IPS-20b (cell line): ENCODE results near the gene MFAP5.

Source experiments
- H3K27ac ChIP-seq: one replicate; pipeline ENCODE4 v1.5.1; 2013; ENCODE audit warnings: low read length
- H3K27me3 ChIP-seq: 2 replicates; pipeline ENCODE4 v1.6.1; 2013; ENCODE audit warnings: mild to moderate bottlenecking, low read length, inconsistent platforms; ENCODE audit not compliant: insufficient read depth
- H3K36me3 ChIP-seq: 2 replicates; pipeline ENCODE4 v1.6.1; 2013; ENCODE audit warnings: low read depth, mild to moderate bottlenecking, inconsistent platforms, low read length, moderate library complexity; ENCODE audit not compliant: insufficient read depth
- H3K4me1 ChIP-seq: 2 replicates; pipeline ENCODE4 v1.6.1; 2013; ENCODE audit warnings: mild to moderate bottlenecking, control low read depth, inconsistent platforms, low read length, moderate library complexity; ENCODE audit not compliant: insufficient read depth
- H3K4me3 ChIP-seq: 2 replicates; pipeline ENCODE4 v1.5.1; 2013; ENCODE audit warnings: mild to moderate bottlenecking, low read length, inconsistent platforms
- H3K9ac ChIP-seq: 2 replicates; pipeline ENCODE4 v1.6.1; 2013; ENCODE audit warnings: low read depth, mild to moderate bottlenecking, inconsistent platforms, low read length, moderate library complexity
- H3K9me3 ChIP-seq: 2 replicates; pipeline ENCODE4 v1.6.1; 2013; ENCODE audit warnings: mild to moderate bottlenecking, low read depth, low read length, inconsistent platforms; ENCODE audit not compliant: insufficient read depth

MFAP5 gene

DNA sequence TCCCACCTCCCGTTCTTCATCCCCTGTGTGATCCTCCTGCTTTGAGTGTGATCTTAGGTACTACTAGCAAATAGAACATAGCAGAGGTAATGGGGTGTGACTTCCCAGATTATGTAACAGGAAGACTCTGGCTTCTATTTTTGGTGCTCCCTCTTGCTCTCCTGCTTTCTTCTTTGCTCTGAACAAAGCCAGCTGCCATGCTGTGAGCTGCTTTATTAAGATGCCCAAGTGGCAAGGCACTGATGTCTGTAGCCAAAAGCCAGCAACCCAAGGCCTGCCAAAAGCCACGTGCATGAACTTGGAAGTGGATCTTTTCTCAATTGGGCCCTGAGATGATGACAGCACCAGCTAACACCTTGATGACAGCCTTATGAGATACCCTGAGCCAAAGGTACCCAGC, 5.8 kb upstream of the MFAP5 start:
- Histone ChIP-seq H3K27me3 (no peaks in the 10 kb centered on the region), H3K9ac (no peak overlapping the region), H3K9me3 (no peaks in the 10 kb centered on the region), H3K27ac (no peak overlapping the region), H3K4me3 (no peak overlapping the region), H3K36me3 (no peaks in the 10 kb centered on the region), H3K4me1 (no peaks in the 10 kb centered on the region)

DNA sequence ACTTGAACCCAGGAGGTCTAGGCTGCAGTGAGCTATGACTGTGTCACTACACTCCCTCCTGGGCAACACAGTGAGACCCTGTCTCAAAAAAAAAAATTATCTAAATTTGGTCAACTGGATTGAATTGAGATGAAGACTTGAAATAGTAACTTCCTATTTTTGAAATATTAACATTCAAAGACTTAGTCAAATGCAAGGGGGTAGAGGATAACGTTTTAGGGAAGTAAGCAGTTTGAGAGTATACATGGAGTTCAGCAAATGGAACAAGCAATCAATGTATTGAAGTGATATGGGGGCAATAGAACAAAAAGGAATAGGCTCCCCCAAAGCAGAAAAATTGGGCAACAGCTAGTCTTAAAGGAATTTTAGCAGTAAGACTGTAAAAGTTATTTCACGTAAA, 4.6 kb upstream of the MFAP5 start:
- Histone ChIP-seq H3K36me3 (no peaks in the 10 kb centered on the region), H3K4me1 (no peaks in the 10 kb centered on the region; the same call in 1 of the 2 replicates), H3K4me3 (no peak overlapping the region), H3K27me3 (no peaks in the 10 kb centered on the region), H3K9me3 (no peaks in the 10 kb centered on the region), H3K9ac (no peak overlapping the region), H3K27ac (no peak overlapping the region)

DNA sequence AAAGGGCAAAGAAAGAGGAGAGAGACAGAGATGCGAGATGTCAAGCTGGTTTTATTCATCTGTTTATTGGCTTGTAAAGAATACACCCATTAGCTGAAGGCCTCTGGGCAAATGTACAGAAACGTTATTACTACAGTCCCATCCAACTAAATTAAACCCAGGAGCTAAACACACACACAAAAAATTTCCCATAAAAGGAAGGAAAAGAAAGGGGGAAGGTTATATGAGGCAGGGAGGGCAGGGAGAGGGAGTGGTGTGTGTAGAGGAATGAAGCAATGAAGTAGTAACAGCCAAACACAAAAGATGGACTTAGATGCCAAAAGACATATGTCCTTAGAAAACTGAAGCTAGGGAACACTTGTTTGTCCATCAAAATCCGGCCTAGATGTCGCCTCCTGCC, 3.1 kb upstream of the MFAP5 start:
- Histone ChIP-seq H3K36me3 (no peaks in the 10 kb centered on the region), H3K9me3 (no peaks in the 10 kb centered on the region), H3K4me3 (no peak overlapping the region)

DNA sequence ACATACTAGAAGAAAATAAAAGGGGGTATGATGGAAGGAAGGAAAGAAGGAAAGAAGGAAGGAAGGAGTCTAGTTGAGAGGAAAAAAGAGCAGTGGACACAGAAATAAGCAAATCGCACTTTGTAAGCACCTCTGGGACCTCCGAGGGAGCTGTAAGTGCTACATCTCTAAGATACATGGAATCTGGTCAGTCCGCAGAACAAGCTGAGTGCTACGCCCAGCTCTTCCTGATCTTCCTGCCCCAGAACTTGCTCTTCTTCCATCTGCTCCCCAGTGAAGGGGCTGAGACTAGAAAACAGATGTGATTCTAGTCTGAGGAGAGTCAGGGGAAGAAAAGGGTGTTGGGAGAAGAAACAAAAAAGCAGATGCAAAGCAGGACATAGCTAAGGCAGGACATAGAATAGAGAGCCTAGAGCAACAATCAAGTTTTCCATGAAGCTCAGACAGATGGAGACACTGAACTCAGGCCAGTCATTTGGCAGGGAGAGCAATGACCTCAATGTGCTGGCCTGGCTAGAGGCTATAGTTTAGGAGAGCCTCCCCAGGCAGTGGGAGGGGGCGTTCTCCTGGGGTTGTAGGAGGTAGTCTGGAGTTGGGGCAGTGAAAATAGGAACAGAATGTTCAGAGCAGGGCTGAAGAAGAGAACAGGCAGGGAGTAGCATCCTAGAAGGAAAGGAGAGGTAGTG, 1.7 kb upstream of the MFAP5 start:
- H3K9me3 ChIP-seq = no peaks in the 10 kb centered on the region
- H3K4me1 ChIP-seq = no peaks in the 10 kb centered on the region; the same call in 1 of the 2 replicates
- H3K9ac ChIP-seq = no peak overlapping the region
- no peak overlapping the region for H3K27ac ChIP-seq
- H3K27me3 ChIP-seq = no peaks in the 10 kb centered on the region
- H3K36me3 ChIP-seq = no peaks in the 10 kb centered on the region
- H3K4me3 ChIP-seq = no peak overlapping the region

More for the DNA sequence above, 3.1 kb upstream of the MFAP5 start:
- Histone ChIP-seq H3K27ac (no peak overlapping the region), H3K4me1 (no peaks in the 10 kb centered on the region; the same call in 1 of the 2 replicates), H3K27me3 (no peaks in the 10 kb centered on the region), H3K9ac (no peak overlapping the region)

DNA sequence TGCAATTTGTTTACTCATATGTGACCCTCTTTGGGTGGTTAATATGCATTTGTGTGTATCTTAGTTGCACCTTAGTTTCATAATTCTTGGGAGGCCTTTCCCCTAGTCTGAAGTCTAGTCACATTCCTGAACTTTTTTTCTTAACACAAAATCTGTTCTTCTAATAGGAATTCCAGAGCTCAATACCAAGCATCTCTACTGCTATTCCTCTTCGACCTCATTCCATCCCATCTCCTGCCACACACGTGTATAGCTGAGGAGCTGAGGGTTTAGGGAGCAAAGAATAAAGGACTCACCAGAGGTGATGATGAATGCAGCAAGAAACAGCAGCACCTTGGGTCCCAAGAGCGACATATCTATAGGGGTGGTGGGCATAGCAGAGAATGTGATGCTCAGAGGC, 875 bp downstream of the MFAP5 start:
- H3K27ac ChIP-seq = no peak overlapping the region
- no peaks in the 10 kb centered on the region; the same call in 1 of the 2 replicates for H3K4me1 ChIP-seq
- H3K27me3 ChIP-seq = no peaks in the 10 kb centered on the region
- no peak overlapping the region for H3K9ac ChIP-seq
- no peaks in the 10 kb centered on the region for H3K9me3 ChIP-seq
- no peaks in the 10 kb centered on the region for H3K36me3 ChIP-seq
- no peak overlapping the region for H3K4me3 ChIP-seq

DNA sequence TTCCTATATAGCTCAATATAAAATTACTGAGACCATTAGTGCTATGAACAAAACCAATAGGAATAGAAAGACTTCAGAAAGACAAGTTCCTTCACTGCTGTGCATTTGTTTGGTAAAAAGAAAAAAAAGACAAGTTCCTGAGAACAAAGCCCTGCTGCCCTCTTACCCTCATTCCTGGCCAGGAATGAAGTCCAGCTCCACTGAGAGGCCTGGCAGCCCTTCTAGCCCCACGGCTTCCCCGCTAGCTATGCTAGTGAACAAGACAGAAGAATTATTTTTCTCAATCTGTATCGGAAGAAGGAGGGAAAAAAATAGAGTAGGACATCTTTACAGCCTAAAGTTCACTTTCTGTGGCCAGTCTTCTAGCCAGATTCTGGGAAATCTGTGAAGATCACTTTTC, 1.6 kb downstream of the MFAP5 start:
- Histone ChIP-seq H3K9ac (no peak overlapping the region), H3K4me3 (no peak overlapping the region), H3K9me3 (no peaks in the 10 kb centered on the region), H3K27ac (no peak overlapping the region), H3K36me3 (no peaks in the 10 kb centered on the region), H3K27me3 (no peaks in the 10 kb centered on the region), H3K4me1 (no peaks in the 10 kb centered on the region; the same call in 1 of the 2 replicates)

DNA sequence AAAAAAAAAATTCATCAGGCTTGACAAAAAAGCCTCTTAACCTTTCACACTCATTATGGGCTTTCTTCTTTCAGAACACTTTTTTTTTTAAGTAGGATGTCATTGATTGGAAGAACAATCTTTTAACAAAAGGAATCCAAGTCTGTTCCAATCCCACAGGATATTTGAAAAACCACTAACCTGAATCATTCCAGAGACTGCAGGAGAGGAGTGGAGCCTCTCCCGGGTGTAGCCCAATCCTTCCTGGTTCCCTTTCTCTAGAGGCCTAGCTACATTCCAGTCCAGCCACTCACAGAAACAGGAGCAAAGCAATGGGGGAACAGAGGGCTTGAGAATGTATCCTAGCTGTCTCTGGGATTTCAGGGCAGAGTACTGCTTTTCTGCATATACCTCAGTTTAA, 4.3 kb downstream of the MFAP5 start:
- Histone ChIP-seq H3K4me3 (no peak overlapping the region), H3K27ac (no peak overlapping the region), H3K9me3 (no peaks in the 10 kb centered on the region), H3K27me3 (no peaks in the 10 kb centered on the region), H3K9ac (no peak overlapping the region), H3K36me3 (no peaks in the 10 kb centered on the region), H3K4me1 (no peaks in the 10 kb centered on the region; the same call in 1 of the 2 replicates)

DNA sequence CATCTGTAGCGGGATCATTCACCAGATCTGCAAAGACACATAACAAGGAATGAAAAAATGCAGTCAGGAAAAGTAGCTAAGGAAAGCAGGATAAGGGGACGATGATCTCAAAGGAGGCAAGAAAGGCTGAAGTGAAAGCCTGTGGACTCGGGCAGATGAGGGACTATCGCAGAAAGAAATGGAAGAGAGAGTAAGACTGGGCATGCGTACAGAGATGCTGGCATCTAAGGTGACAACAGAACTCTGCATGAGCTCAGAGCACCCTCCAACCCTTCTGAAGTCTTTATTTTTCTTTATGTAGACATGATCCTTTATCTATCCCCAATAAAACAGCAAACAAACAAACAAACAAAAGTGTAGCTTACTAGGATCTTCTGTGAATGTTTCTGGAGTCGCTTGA, 7.2 kb downstream of the MFAP5 start:
- Histone ChIP-seq H3K27ac (no peak overlapping the region), H3K36me3 (no peaks in the 10 kb centered on the region), H3K9me3 (no peaks in the 10 kb centered on the region), H3K9ac (no peak overlapping the region), H3K4me3 (no peak overlapping the region), H3K27me3 (no peaks in the 10 kb centered on the region), H3K4me1 (no peaks in the 10 kb centered on the region)

DNA sequence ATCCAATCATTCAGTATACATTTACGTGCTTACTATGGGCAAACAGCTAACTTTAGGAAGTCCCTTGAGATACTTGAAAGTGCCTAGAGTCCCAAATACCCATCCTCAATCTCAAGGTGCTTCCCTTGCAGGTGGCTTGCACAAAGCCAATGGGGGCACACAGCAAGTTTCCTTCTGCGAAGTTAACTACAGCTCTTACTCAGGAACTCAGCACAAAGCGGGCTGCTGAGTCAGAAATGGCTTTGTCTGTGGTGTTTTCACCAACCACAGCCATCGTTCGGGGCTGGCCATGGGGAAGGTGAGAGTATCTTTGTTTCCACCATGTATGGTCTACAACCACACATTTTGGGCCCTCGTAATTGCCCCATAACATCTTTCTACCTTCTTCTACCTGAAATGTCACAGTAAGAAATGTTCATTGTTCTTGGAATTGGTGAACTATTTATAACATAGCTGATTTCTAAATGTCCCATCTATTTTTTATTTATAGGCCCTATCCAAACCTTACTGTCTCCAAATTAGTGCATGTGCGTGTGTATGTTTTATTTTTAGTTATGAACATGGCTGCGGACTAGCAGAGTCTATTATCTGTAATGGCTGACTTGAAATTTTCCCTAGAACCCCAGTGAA, 13.9 kb downstream of the MFAP5 start:
- H3K9ac ChIP-seq = no peak overlapping the region
- no peaks in the 10 kb centered on the region for H3K27me3 ChIP-seq
- H3K4me3 ChIP-seq = no peak overlapping the region
- no peaks in the 10 kb centered on the region for H3K36me3 ChIP-seq
- no peaks in the 10 kb centered on the region for H3K4me1 ChIP-seq
- H3K9me3 ChIP-seq = no peaks in the 10 kb centered on the region
- no peak overlapping the region for H3K27ac ChIP-seq

DNA sequence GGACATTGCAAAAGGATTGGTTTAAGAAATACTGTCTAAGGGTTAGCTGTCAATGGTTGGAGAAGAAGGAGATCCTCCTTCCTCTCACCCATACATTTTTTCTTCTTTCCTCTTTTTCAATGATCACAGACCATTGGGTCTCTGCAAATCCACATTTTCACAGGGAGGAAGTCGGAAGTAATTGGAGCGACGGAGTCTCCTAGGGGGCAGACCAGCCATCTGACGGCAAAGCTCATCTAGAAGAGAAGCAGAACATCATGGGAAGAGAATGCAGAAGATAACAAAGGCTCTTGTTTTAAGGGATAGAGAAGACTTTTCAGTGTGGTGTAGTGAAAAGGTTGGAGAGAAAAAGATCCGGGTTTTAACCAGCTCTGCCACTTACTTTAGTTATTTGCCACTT, 14.7 kb downstream of the MFAP5 start:
- Histone ChIP-seq H3K4me3 (no peak overlapping the region), H3K27ac (no peak overlapping the region), H3K9ac (no peak overlapping the region), H3K9me3 (no peaks in the 10 kb centered on the region), H3K27me3 (no peaks in the 10 kb centered on the region), H3K36me3 (no peaks in the 10 kb centered on the region), H3K4me1 (no peaks in the 10 kb centered on the region)

DNA sequence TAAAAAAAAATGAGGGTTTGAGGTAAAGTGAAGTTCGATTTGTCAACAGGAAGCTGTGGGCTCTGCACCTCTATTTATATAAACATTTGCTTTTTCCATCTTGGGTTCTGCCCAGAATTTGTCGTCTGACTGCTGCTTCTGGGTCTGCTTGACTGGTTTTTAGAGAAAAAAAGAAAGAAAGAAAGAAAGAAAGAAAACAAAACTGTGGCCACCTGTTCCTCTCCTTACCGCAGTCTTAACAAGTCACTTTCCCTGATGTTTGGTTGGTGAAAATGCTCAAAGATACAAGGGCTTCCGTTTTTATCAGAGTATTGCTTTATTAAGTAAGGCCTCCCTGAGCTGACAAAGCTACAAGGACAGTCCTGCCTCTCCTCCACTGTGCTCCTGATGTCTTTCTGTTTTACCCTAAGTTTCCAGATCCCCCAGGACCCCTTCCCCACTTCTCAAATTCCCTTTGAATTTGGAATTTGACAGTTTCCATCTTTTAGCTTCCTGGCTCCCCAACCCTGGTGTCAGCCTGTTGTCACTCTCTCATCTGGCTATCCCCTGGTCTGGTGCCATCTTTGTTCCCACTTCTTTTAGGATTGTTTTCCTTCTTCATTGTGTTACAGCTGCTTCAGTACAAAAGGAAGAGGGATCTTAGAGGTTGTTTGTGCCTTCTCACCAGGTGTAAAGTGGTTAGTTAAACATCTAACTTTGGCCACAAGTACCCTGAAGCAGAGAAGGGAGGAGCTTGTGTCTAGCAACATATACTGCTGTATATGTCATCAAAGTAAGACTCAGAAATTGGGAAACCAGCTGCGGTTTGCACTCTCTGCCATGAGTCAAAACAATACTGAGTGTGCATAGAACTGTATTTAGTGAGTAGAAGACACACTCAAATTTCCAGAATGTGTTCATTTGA, 18.0 kb downstream of the MFAP5 start:
- H3K4me1 ChIP-seq = peaks cover under 1% of the 10 kb centered on the region; the same call in 1 of the 2 replicates
- no peaks in the 10 kb centered on the region for H3K9me3 ChIP-seq
- no peak overlapping the region for H3K9ac ChIP-seq
- H3K27me3 ChIP-seq = no peaks in the 10 kb centered on the region
- no peak overlapping the region for H3K4me3 ChIP-seq
- no peak overlapping the region for H3K27ac ChIP-seq
- no peaks in the 10 kb centered on the region for H3K36me3 ChIP-seq
